Epithelial cell of proximal tubule (primary cell): ENCODE results near the gene AIG1. TPM values are rescaled to one million over a fixed set of nuclear protein-coding genes. Genes with fewer than 3 reads are reported as not detected.

Experiments
- DNase-seq: peaks from one replicate; pipeline ENCODE4 v3.0.0-alpha.2; 2011; ENCODE audit warnings: low read depth
- H3K4me3 ChIP-seq: 2 replicates; pipeline ENCODE4 v1.5.1; 2011; ENCODE audit warnings: low read depth, mild to moderate bottlenecking, low read length
- total RNA-seq: library from RNA; depleted of rRNA; stranded (reverse); fragments of >200 nt; gene quantifications from 2 replicates; pipeline ENCODE4 v1.2.3, GENCODE V29; 2015
- TF ChIP-seq, protein P1 (sequence below): conservative IDR thresholded peaks from 2 replicates; pipeline ENCODE4 v1.5.1; 2012; ENCODE audit warnings: low read depth, mild to moderate bottlenecking, low read length

The AIG1 gene
- total RNA-seq, 1 donor from 2014 or later: 40.8 TPM

DNA sequence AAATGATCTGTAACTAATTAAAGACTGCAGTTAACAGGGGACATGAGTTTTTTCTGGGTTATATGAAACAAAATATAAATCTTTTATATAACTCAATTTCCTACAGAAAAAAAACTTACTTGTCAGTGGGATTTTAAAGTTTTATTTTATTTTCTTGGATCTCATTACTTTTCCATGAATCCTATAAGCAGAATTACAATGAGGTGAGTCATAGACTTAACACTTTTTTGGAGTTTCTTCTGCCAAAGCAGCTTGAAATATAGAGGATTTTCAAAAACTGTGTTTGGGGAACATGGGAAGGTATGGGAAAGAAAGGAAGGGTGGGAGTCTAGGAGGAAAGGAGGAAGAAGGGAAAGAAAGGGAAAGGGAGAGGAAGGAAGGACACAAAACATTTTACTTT, 130.7 kb downstream of the AIG1 start:
- TF ChIP-seq, protein P1, sequence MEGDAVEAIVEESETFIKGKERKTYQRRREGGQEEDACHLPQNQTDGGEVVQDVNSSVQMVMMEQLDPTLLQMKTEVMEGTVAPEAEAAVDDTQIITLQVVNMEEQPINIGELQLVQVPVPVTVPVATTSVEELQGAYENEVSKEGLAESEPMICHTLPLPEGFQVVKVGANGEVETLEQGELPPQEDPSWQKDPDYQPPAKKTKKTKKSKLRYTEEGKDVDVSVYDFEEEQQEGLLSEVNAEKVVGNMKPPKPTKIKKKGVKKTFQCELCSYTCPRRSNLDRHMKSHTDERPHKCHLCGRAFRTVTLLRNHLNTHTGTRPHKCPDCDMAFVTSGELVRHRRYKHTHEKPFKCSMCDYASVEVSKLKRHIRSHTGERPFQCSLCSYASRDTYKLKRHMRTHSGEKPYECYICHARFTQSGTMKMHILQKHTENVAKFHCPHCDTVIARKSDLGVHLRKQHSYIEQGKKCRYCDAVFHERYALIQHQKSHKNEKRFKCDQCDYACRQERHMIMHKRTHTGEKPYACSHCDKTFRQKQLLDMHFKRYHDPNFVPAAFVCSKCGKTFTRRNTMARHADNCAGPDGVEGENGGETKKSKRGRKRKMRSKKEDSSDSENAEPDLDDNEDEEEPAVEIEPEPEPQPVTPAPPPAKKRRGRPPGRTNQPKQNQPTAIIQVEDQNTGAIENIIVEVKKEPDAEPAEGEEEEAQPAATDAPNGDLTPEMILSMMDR: no peak
- DNase-seq: no peak
- H3K4me3 ChIP-seq: no peak overlapping the region

DNA sequence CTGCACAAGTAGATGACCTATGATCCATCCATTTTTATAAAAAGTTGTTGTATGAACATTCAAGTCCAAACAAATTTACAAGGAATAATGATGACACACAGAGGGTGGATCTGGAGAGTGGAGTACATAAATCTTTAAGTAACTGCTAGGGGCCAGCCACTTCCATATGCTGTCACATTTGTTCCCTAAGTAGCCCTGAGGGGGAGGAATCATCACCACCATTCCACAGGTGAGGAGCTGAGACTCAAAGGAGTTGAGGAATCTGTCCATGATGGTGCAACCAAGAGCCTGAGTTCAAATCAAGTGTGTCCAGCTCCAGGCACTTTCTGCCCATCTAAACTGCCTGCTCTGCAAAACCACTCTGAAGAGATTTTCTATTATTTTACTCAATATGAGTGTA, 132.1 kb downstream of the AIG1 start:
- no peak for DNase-seq
- TF ChIP-seq, protein P1: no peak
- no peak overlapping the region for H3K4me3 ChIP-seq

DNA sequence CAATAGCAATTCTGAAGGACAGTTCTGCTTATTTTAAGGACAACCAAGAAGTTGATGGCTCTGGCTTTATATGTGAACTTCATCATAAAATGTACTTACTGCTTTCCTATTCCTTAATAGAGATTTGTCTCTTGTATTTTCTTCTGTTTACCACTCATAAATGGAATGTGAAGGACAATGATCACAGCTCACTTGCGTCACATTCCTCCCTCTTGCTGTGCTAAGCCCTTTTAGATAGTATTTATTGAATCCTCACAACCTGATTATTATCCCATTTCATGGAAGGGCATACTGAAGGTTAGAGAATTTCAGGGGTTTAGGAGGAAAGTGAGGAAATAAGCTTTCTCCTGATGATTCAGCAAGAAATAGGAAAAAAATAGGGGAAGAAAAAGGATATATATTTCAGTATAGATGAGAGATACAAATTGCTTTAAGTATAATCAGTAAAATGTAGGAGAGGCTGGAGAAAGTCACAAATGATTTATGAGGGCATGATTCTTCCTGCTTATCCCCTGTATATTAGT, 132.9 kb downstream of the AIG1 start:
- no peak for DNase-seq
- TF ChIP-seq, protein P1: no peak
- H3K4me3 ChIP-seq: no peak overlapping the region

DNA sequence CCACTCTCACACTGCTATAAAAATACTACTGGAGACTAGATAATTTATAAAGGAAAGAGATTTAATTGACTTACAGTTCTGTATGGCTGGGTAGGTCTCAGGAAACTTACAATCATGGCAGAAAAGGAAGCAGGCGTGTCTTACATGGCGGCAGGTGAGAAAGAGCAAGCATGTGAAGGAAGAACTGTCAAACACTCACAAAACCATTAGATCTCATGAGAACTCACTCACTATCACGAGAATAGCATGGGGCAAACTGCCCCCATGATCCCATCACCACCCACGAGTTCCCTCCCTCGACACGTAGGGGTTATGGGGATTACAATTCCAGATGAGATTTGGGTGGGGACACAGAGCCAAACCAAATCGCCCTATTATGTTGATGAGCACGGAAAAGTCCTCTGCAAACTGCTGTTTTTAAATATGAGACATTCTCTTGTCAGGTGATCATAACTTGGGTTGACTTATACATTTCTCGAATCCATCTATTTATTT, 133.5 kb downstream of the AIG1 start:
- no peak for DNase-seq
- H3K4me3 ChIP-seq: no peak overlapping the region
- TF ChIP-seq, protein P1: no peak

DNA sequence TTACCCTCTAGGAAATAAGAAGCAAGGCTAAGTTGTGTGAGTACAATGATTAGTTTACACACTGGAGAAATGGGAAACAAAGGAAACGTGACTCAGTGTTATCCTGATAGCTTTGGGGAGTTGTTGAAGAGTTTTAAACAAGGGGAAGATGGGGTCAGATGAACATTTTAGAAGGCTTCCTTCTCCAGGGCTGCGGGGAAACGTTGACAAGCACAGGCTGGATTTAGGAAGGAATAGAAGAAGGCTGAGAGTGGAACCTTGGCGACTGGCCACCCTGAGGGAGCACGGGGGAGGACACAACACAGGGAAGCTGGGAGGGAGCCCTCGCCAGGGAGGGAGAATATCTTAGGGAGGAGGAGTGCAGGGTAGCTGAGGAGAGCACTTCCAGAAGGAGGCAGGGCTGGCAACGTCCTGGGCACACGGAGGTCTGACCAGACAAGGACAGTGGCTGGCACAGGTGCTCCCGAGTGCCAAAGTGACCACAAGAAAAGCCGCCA, 134.7 kb downstream of the AIG1 start:
- DNase-seq: no peak
- no peak overlapping the region for H3K4me3 ChIP-seq
- TF ChIP-seq, protein P1: no peak

DNA sequence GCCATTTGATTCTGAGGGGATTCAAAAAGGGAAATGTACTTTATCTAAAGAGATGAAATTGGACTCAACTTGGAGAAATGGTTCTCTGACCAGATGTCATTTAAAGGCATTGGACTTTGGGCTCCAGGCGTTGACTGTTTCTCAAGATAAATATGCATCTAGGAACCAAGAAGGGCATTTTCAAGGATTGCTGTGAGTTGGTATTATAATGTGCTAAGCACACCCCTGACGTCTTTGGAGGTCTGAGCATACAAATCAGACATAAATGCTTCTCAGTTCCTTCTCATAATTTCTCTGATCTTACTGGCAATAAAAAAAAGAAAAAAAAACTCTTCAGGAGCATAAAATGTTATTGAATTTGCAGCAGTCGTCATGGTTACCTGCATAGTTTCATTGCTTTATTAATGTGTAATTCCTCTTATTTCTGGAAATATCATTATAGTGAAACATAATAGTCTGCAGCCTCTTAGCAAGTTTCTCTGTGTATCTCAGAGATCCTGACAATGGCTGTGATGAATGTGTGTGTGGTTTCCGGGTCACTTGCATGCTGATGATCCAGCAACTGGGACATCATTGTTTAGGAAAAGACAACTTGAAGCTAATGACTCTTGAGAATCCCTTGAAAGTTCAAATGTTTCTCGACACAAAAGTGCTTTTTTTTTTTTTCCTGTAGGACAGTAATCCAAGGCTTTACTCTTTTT, 136.0 kb downstream of the AIG1 start:
- TF ChIP-seq, protein P1: no peak
- DNase-seq: no peak
- no peak overlapping the region for H3K4me3 ChIP-seq

DNA sequence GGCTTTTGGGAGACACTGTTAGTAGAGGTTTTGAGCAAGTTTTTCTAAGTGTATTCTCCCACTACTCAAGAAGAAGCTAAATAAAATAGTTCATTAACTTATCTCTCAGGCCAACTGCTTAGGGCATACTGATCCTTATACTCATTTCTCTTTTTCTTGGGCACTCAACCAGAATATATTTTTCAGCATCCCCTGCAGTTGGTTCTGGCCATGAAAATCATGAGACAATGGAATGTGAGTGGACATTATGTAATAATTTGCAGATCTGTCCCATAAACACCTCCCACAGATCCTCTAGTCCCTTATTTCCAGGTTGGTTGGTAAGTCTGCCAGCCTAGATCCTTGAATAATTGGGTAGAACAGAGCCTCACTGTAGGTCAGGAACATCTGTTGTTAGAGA, 136.7 kb downstream of the AIG1 start:
- no peak for DNase-seq
- TF ChIP-seq, protein P1: no peak
- no peak overlapping the region for H3K4me3 ChIP-seq
